IgD-negative memory B cell (primary cell): Measurements from ENCODE around the gene CDK17. TPM values are rescaled to one million over a fixed set of nuclear protein-coding genes. Genes with fewer than 3 reads are reported as not detected.
"Not testable (repeated sequence)": the region's sequence is repeated elsewhere in the genome, so short reads cannot be mapped to it uniquely, and the experiment has no call there.

Experiments
- H3K27ac Mint-ChIP-seq, 3 donors: one replicate each; pipeline ENCODE4 v1.8.0; 2020 to 2022; ENCODE audit warnings: mild to moderate bottlenecking in 3 of 3, mixed read lengths in 3 of 3, moderate library complexity in 1 of 3
- H3K27me3 Mint-ChIP-seq: one replicate; pipeline ENCODE4 v1.8.0; 2021; ENCODE audit warnings: mixed read lengths
- H3K36me3 Mint-ChIP-seq: one replicate; pipeline ENCODE4 v1.8.0; 2020; ENCODE audit warnings: mild to moderate bottlenecking, mixed read lengths
- H3K4me1 Mint-ChIP-seq, 3 donors: one replicate each; pipeline ENCODE4 v1.8.0; 2020 to 2022; ENCODE audit warnings: mixed read lengths in 3 of 3, mild to moderate bottlenecking in 1 of 3
- H3K4me3 Mint-ChIP-seq, 4 donors: one replicate each; pipeline ENCODE4 v1.8.0; 2020 to 2022; ENCODE audit warnings: mild to moderate bottlenecking in 4 of 4, mixed read lengths in 4 of 4, moderate library complexity in 3 of 4
- H3K9me3 Mint-ChIP-seq, 3 donors: one replicate each; pipeline ENCODE4 v1.8.0; 2020 to 2021; ENCODE audit warnings: mixed read lengths in 3 of 3, mild to moderate bottlenecking in 1 of 3
- polyA plus RNA-seq: library from polyadenylated mRNA; unstranded; fragments of 300-500 nt; fragmentation: Illumina TruSeq; gene quantifications from one replicate; pipeline ENCODE4 v1.2.3, GENCODE V29; 2021

Gene CDK17
- polyA plus RNA-seq, 1 donor from 2014 or later: 30.0 TPM

- Mint-ChIP-seq H3K4me3 (no peak overlapping the region), H3K27ac (peak overlapping the region in 2 of 3 donors; percentile 37 to 65), H3K9me3 (peaks cover 0 to 1% (median 0%) of the 10 kb centered on the region in 3 donors), H3K27me3 (no peaks in the 10 kb centered on the region), H3K4me1 (peaks cover 41 to 51% (median 49%) of the 10 kb centered on the region in 3 donors), H3K36me3 (peaks cover 3% of the 10 kb centered on the region)
Measured at GRCh38 chr12:96387981-96388380, 12.3 kb downstream of the CDK17 start.

- Mint-ChIP-seq H3K4me1 (peaks cover 45 to 56% (median 54%) of the 10 kb centered on the region in 3 donors), H3K27me3 (no peaks in the 10 kb centered on the region), H3K4me3 (peak overlapping the region in 2 of 4 donors; percentile 59 to 76), H3K27ac (peak overlapping the region in 2 of 3 donors; percentile 29 to 82), H3K9me3 (peaks cover 0 to 7% (median 0%) of the 10 kb centered on the region in 3 donors), H3K36me3 (no peaks in the 10 kb centered on the region)
Measured at GRCh38 chr12:96386794-96387193, 13.4 kb downstream of the CDK17 start.

GRCh38 chr12:96383991-96384390, 16.2 kb downstream of the CDK17 start:
- Mint-ChIP-seq H3K27ac (peak overlapping the region in 1 of 3 donors; percentile 32), H3K4me1 (peaks cover 47 to 57% (median 53%) of the 10 kb centered on the region in 3 donors)

GRCh38 chr12:96383371-96383770, 16.9 kb downstream of the CDK17 start:
- Mint-ChIP-seq H3K4me1 (peaks cover 48 to 55% (median 50%) of the 10 kb centered on the region in 3 donors), H3K27me3 (no peaks in the 10 kb centered on the region), H3K27ac (peak overlapping the region in 2 of 3 donors; percentile 21 to 32), H3K9me3 (peaks cover 0 to 8% (median 0%) of the 10 kb centered on the region in 3 donors), H3K4me3 (peak overlapping the region in 1 of 4 donors; percentile 8), H3K36me3 (no peaks in the 10 kb centered on the region)

More at GRCh38 chr12:96383991-96384390, 16.2 kb downstream of the CDK17 start:
- Mint-ChIP-seq H3K4me3 (peak overlapping the region in 3 of 4 donors; percentile 6 to 35 (median 8)), H3K36me3 (no peaks in the 10 kb centered on the region), H3K9me3 (peaks cover 0 to 7% (median 0%) of the 10 kb centered on the region in 3 donors), H3K27me3 (no peaks in the 10 kb centered on the region)

GRCh38 chr12:96379743-96380142, 20.5 kb downstream of the CDK17 start:
- not testable (repeated sequence) for H3K4me3 Mint-ChIP-seq, H3K27ac Mint-ChIP-seq
- peaks cover 0 to 11% (median 0%) of the 10 kb centered on the region in 3 donors for H3K9me3 Mint-ChIP-seq

GRCh38 chr12:96378319-96378718, 21.9 kb downstream of the CDK17 start:
- Mint-ChIP-seq H3K4me1 (peaks cover 52 to 60% (median 59%) of the 10 kb centered on the region in 3 donors), H3K9me3 (peaks cover 0 to 11% (median 0%) of the 10 kb centered on the region in 3 donors), H3K4me3 (peak overlapping the region; percentile 66 to 93 (median 82)), H3K27ac (peak overlapping the region; percentile 68 to 90 (median 78)), H3K27me3 (no peaks in the 10 kb centered on the region), H3K36me3 (peaks cover 5% of the 10 kb centered on the region)

More at GRCh38 chr12:96379743-96380142, 20.5 kb downstream of the CDK17 start:
- H3K4me1 Mint-ChIP-seq: peaks cover 55 to 61% (median 61%) of the 10 kb centered on the region in 3 donors
- H3K27me3 Mint-ChIP-seq, H3K36me3 Mint-ChIP-seq: not testable (repeated sequence)

GRCh38 chr12:96376865-96377264, 23.4 kb downstream of the CDK17 start:
- H3K27ac Mint-ChIP-seq: peak overlapping the region in 2 of 3 donors; percentile 27 to 90
- peaks cover 50 to 59% (median 54%) of the 10 kb centered on the region in 3 donors for H3K4me1 Mint-ChIP-seq
- H3K4me3 Mint-ChIP-seq: no peak overlapping the region
- peaks cover 0 to 4% (median 0%) of the 10 kb centered on the region in 3 donors for H3K9me3 Mint-ChIP-seq
- peaks cover 6% of the 10 kb centered on the region for H3K36me3 Mint-ChIP-seq
- H3K27me3 Mint-ChIP-seq: no peaks in the 10 kb centered on the region

GRCh38 chr12:96375841-96376604, 24.2 kb downstream of the CDK17 start:
- peaks cover 51 to 59% (median 54%) of the 10 kb centered on the region in 3 donors for H3K4me1 Mint-ChIP-seq
- H3K9me3 Mint-ChIP-seq: peaks cover 0 to 4% (median 0%) of the 10 kb centered on the region in 3 donors
- peaks cover 6% of the 10 kb centered on the region for H3K36me3 Mint-ChIP-seq
- H3K27ac Mint-ChIP-seq: peak overlapping the region in 1 of 3 donors; percentile 61
- peak overlapping the region in 2 of 4 donors; percentile 61 to 72 for H3K4me3 Mint-ChIP-seq
- H3K27me3 Mint-ChIP-seq: no peaks in the 10 kb centered on the region

- H3K27ac Mint-ChIP-seq: no peak overlapping the region
- peaks cover 6% of the 10 kb centered on the region for H3K36me3 Mint-ChIP-seq
- H3K4me3 Mint-ChIP-seq: peak overlapping the region in 1 of 4 donors; percentile 31
- no peaks in the 10 kb centered on the region for H3K27me3 Mint-ChIP-seq
- peaks cover 0 to 4% (median 0%) of the 10 kb centered on the region in 3 donors for H3K9me3 Mint-ChIP-seq
- peaks cover 48 to 59% (median 50%) of the 10 kb centered on the region in 3 donors for H3K4me1 Mint-ChIP-seq
Measured at GRCh38 chr12:96375170-96375569, 25.1 kb downstream of the CDK17 start.

- H3K4me1 Mint-ChIP-seq: peaks cover 44 to 62% (median 50%) of the 10 kb centered on the region in 3 donors
- peak overlapping the region in 1 of 3 donors; percentile 24 for H3K27ac Mint-ChIP-seq
- peaks cover 4% of the 10 kb centered on the region for H3K36me3 Mint-ChIP-seq
- H3K4me3 Mint-ChIP-seq: peak overlapping the region in 1 of 4 donors; percentile 49
- no peaks in the 10 kb centered on the region for H3K27me3 Mint-ChIP-seq
- no peaks in the 10 kb centered on the region for H3K9me3 Mint-ChIP-seq
Measured at GRCh38 chr12:96371790-96372699, 28.2 kb downstream of the CDK17 start.

GRCh38 chr12:96371138-96371789, 29.0 kb downstream of the CDK17 start:
- Mint-ChIP-seq H3K27me3 (no peaks in the 10 kb centered on the region), H3K4me3 (peak overlapping the region in 2 of 4 donors; percentile 19 to 48), H3K9me3 (no peaks in the 10 kb centered on the region)

GRCh38 chr12:96368687-96369086, 31.6 kb downstream of the CDK17 start:
- Mint-ChIP-seq H3K36me3 (peaks cover 7% of the 10 kb centered on the region), H3K4me1 (peaks cover 42 to 60% (median 45%) of the 10 kb centered on the region in 3 donors), H3K9me3 (no peaks in the 10 kb centered on the region), H3K4me3 (no peak overlapping the region), H3K27me3 (no peaks in the 10 kb centered on the region), H3K27ac (no peak overlapping the region)

More at GRCh38 chr12:96371138-96371789, 29.0 kb downstream of the CDK17 start:
- H3K27ac Mint-ChIP-seq: no peak overlapping the region
- H3K36me3 Mint-ChIP-seq: peaks cover 6% of the 10 kb centered on the region
- peaks cover 45 to 62% (median 50%) of the 10 kb centered on the region in 3 donors for H3K4me1 Mint-ChIP-seq

- Mint-ChIP-seq H3K27ac (no peak overlapping the region), H3K4me1 (peaks cover 42 to 58% (median 45%) of the 10 kb centered on the region in 3 donors), H3K27me3 (no peaks in the 10 kb centered on the region), H3K36me3 (peaks cover 5% of the 10 kb centered on the region), H3K9me3 (no peaks in the 10 kb centered on the region), H3K4me3 (peak overlapping the region in 2 of 4 donors; percentile 17 to 52)
Measured at GRCh38 chr12:96368233-96368632, 32.0 kb downstream of the CDK17 start.

- H3K9me3 Mint-ChIP-seq: no peaks in the 10 kb centered on the region
- peaks cover 38 to 51% (median 46%) of the 10 kb centered on the region in 3 donors for H3K4me1 Mint-ChIP-seq
- H3K27me3 Mint-ChIP-seq: no peaks in the 10 kb centered on the region
- peaks cover 5% of the 10 kb centered on the region for H3K36me3 Mint-ChIP-seq
- H3K27ac Mint-ChIP-seq: peak overlapping the region in 1 of 3 donors; percentile 67
- no peak overlapping the region for H3K4me3 Mint-ChIP-seq
Measured at GRCh38 chr12:96366381-96366654, 33.9 kb downstream of the CDK17 start.
